Mesothelial cell of epicardium (in vitro differentiated cells): ENCODE results near the gene APEH. TPM values are rescaled to one million over a fixed set of nuclear protein-coding genes. Genes with fewer than 3 reads are reported as not detected.

Source experiments
- DNase-seq, 2 experiments: peaks; one replicate each; pipeline ENCODE4 v3.0.0; 2021; ENCODE audit warnings: low spot score in 2 of 2; ENCODE audit not compliant: unreplicated experiment in 2 of 2
- H3K27ac Mint-ChIP-seq: 2 replicates; pipeline ENCODE4 v1.8.0; 2021; ENCODE audit warnings: mixed read lengths
- H3K27me3 Mint-ChIP-seq: 2 replicates; pipeline ENCODE4 v1.8.0; 2021; ENCODE audit warnings: low read depth, mixed read lengths
- H3K36me3 Mint-ChIP-seq: 2 replicates; pipeline ENCODE4 v1.8.0; 2021; ENCODE audit warnings: mixed read lengths
- H3K4me1 Mint-ChIP-seq: 2 replicates; pipeline ENCODE4 v1.8.0; 2021; ENCODE audit warnings: mixed read lengths
- H3K4me3 Mint-ChIP-seq: 2 replicates; pipeline ENCODE4 v1.8.0; 2021; ENCODE audit warnings: mild to moderate bottlenecking, moderate library complexity, mixed read lengths
- H3K9me3 Mint-ChIP-seq: 2 replicates; pipeline ENCODE4 v1.8.0; 2021; ENCODE audit warnings: mixed read lengths
- total RNA-seq: library from RNA; stranded (reverse); gene quantifications from 3 replicates; pipeline ENCODE4 v1.2.1, GENCODE V29; 2021
- TF ChIP-seq, protein P1 (sequence below): fragments of 200-600 bp; sonication (generic); IDR thresholded peaks from one replicate; pipeline ENCODE4 v1.5.0; 2021; ENCODE audit warnings: antibody characterized with exemption; ENCODE audit not compliant: unreplicated experiment

Gene APEH
- total RNA-seq, 1 donor from 2014 or later: 111 TPM

GRCh38 chr3:49642708-49643145 is 31.4 kb upstream of the APEH start:
- H3K9me3 Mint-ChIP-seq: no peaks in the 10 kb centered on the region

GRCh38 chr3:49644684-49645083 is 29.5 kb upstream of the APEH start:
- no peaks in the 10 kb centered on the region for H3K36me3 Mint-ChIP-seq
- no peak overlapping the region for H3K27ac Mint-ChIP-seq
- no peaks in the 10 kb centered on the region for H3K4me1 Mint-ChIP-seq
- TF ChIP-seq, protein P1, sequence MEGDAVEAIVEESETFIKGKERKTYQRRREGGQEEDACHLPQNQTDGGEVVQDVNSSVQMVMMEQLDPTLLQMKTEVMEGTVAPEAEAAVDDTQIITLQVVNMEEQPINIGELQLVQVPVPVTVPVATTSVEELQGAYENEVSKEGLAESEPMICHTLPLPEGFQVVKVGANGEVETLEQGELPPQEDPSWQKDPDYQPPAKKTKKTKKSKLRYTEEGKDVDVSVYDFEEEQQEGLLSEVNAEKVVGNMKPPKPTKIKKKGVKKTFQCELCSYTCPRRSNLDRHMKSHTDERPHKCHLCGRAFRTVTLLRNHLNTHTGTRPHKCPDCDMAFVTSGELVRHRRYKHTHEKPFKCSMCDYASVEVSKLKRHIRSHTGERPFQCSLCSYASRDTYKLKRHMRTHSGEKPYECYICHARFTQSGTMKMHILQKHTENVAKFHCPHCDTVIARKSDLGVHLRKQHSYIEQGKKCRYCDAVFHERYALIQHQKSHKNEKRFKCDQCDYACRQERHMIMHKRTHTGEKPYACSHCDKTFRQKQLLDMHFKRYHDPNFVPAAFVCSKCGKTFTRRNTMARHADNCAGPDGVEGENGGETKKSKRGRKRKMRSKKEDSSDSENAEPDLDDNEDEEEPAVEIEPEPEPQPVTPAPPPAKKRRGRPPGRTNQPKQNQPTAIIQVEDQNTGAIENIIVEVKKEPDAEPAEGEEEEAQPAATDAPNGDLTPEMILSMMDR: no peak
- DNase-seq: no peak
- peaks cover 1% of the 10 kb centered on the region for H3K27me3 Mint-ChIP-seq
- H3K9me3 Mint-ChIP-seq: no peaks in the 10 kb centered on the region
- H3K4me3 Mint-ChIP-seq: no peak overlapping the region

More at GRCh38 chr3:49642708-49643145, 31.4 kb upstream of the APEH start:
- no peak for DNase-seq
- no peak overlapping the region for H3K4me3 Mint-ChIP-seq
- no peaks in the 10 kb centered on the region for H3K36me3 Mint-ChIP-seq
- no peak overlapping the region for H3K27ac Mint-ChIP-seq
- H3K4me1 Mint-ChIP-seq: no peaks in the 10 kb centered on the region
- H3K27me3 Mint-ChIP-seq: peaks cover 1% of the 10 kb centered on the region
- TF ChIP-seq, protein P1: no peak

- Mint-ChIP-seq H3K36me3 (no peaks in the 10 kb centered on the region), H3K4me3 (no peak overlapping the region), H3K27ac (no peak overlapping the region), H3K9me3 (no peaks in the 10 kb centered on the region), H3K27me3 (no peaks in the 10 kb centered on the region), H3K4me1 (peaks cover 3% of the 10 kb centered on the region)
- DNase-seq: no peak
- TF ChIP-seq, protein P1: no peak
Observed at GRCh38 chr3:49646236-49646635, 27.9 kb upstream of the APEH start.

- H3K4me1 Mint-ChIP-seq: peaks cover 3% of the 10 kb centered on the region
- no peak overlapping the region for H3K27ac Mint-ChIP-seq
Observed at GRCh38 chr3:49647741-49648140, 26.4 kb upstream of the APEH start.

GRCh38 chr3:49648354-49649019 is 25.7 kb upstream of the APEH start:
- Mint-ChIP-seq H3K4me1 (peaks cover 3% of the 10 kb centered on the region), H3K27me3 (no peaks in the 10 kb centered on the region), H3K9me3 (no peaks in the 10 kb centered on the region), H3K4me3 (no peak overlapping the region), H3K36me3 (no peaks in the 10 kb centered on the region), H3K27ac (no peak overlapping the region)
- TF ChIP-seq, protein P1: no peak
- no peak for DNase-seq

More at GRCh38 chr3:49647741-49648140, 26.4 kb upstream of the APEH start:
- H3K27me3 Mint-ChIP-seq: no peaks in the 10 kb centered on the region
- no peak overlapping the region for H3K4me3 Mint-ChIP-seq
- no peak for DNase-seq
- no peaks in the 10 kb centered on the region for H3K9me3 Mint-ChIP-seq
- H3K36me3 Mint-ChIP-seq: no peaks in the 10 kb centered on the region
- TF ChIP-seq, protein P1: no peak
